ENCODE results near the gene CHRNA7.

CHRNA7 gene

GRCh38 chr15:32106401-32107381 lies 76.4 kb downstream of the CHRNA7 start:
- no peak overlapping the region for H3K4me3 ChIP-seq (ENCODE audit: low read depth, low read length)
- no peaks in the 10 kb centered on the region for H3K36me3 ChIP-seq (ENCODE audit: control insufficient read depth, insufficient read depth, low read length)
- no peaks in the 10 kb centered on the region for H3K9me3 ChIP-seq (ENCODE audit: control insufficient read depth, insufficient read depth, low read length)
- peaks cover 8% of the 10 kb centered on the region; the same call in 1 of the 2 replicates for H3K4me1 ChIP-seq (ENCODE audit: control insufficient read depth, insufficient read depth, low read length)
- no peak overlapping the region for H3K27ac ChIP-seq (ENCODE audit: low read depth, low read length)
- H3K27me3 ChIP-seq (ENCODE audit: control insufficient read depth, insufficient read depth, low read length): no peaks in the 10 kb centered on the region
- H3K9ac ChIP-seq (ENCODE audit: low read depth, low read length): no peak overlapping the region

- no peaks in the 10 kb centered on the region for H3K27me3 ChIP-seq (ENCODE audit: control insufficient read depth, insufficient read depth, low read length)
- H3K4me1 ChIP-seq (ENCODE audit: control insufficient read depth, insufficient read depth, low read length): peaks cover 8% of the 10 kb centered on the region; the same call in 1 of the 2 replicates
- H3K9ac ChIP-seq (ENCODE audit: low read depth, low read length): no peak overlapping the region
Observed at GRCh38 chr15:32107477-32108080, 77.3 kb downstream of the CHRNA7 start.

GRCh38 chr15:32108661-32109060 lies 78.3 kb downstream of the CHRNA7 start:
- Histone ChIP-seq H3K27ac (ENCODE audit: low read depth, low read length) (no peak overlapping the region), H3K9ac (ENCODE audit: low read depth, low read length) (no peak overlapping the region), H3K9me3 (ENCODE audit: control insufficient read depth, insufficient read depth, low read length) (no peaks in the 10 kb centered on the region), H3K36me3 (ENCODE audit: control insufficient read depth, insufficient read depth, low read length) (no peaks in the 10 kb centered on the region), H3K4me1 (ENCODE audit: control insufficient read depth, insufficient read depth, low read length) (peaks cover 8% of the 10 kb centered on the region; the same call in 1 of the 2 replicates), H3K4me3 (ENCODE audit: low read depth, low read length) (no peak overlapping the region), H3K27me3 (ENCODE audit: control insufficient read depth, insufficient read depth, low read length) (no peaks in the 10 kb centered on the region)

More at GRCh38 chr15:32107477-32108080, 77.3 kb downstream of the CHRNA7 start:
- Histone ChIP-seq H3K36me3 (ENCODE audit: control insufficient read depth, insufficient read depth, low read length) (no peaks in the 10 kb centered on the region), H3K9me3 (ENCODE audit: control insufficient read depth, insufficient read depth, low read length) (no peaks in the 10 kb centered on the region), H3K27ac (ENCODE audit: low read depth, low read length) (no peak overlapping the region), H3K4me3 (ENCODE audit: low read depth, low read length) (no peak overlapping the region)

DNA sequence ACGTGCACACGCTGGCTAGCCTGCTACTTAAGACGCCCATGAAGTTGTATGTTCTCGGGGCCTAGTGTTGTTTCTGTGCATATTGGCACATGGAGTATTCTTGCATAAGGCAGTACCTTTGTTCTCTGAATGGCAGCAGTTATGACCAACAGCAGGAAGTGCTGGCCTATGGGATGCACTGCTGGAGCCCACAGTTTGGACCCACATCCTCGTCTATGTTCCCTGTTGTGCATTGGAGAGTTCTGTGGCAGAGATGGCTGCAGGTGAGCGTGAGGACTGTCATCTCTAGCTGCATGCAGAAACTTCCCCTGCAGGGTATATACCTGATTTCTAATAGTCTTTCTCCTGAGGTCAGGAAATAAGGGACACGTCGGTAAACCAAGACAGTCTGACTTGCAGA lies 81.8 kb downstream of the CHRNA7 start:
- Histone ChIP-seq H3K27me3 (ENCODE audit: control insufficient read depth, insufficient read depth, low read length) (no peaks in the 10 kb centered on the region), H3K9ac (ENCODE audit: low read depth, low read length) (no peak overlapping the region), H3K9me3 (ENCODE audit: control insufficient read depth, insufficient read depth, low read length) (no peaks in the 10 kb centered on the region), H3K4me1 (ENCODE audit: control insufficient read depth, insufficient read depth, low read length) (peaks cover 13% of the 10 kb centered on the region; the same call in 1 of the 2 replicates), H3K4me3 (ENCODE audit: low read depth, low read length) (no peak overlapping the region), H3K27ac (ENCODE audit: low read depth, low read length) (no peak overlapping the region), H3K36me3 (ENCODE audit: control insufficient read depth, insufficient read depth, low read length) (no peaks in the 10 kb centered on the region)

DNA sequence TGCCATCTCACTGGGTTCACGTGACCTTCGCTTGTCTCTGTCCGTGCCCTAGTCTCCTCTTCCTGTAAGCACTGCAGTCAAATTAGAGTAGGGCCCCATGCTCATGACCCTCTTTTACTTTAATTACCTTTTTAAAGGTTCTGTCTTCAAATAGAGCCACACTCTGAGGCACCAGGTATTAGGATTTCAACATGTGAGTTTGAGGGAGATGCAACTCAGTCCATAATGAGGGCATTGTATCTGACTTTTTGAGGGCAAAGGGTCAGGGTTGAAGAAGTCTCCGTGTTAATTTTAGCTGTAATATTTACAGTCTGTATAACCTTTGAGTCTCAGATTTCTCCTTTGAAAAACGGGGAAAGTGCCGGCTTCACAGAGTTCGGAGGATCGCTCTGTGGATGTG lies 82.9 kb downstream of the CHRNA7 start:
- no peaks in the 10 kb centered on the region for H3K36me3 ChIP-seq (ENCODE audit: control insufficient read depth, insufficient read depth, low read length)
- H3K4me3 ChIP-seq (ENCODE audit: low read depth, low read length): no peak overlapping the region
- no peak overlapping the region for H3K27ac ChIP-seq (ENCODE audit: low read depth, low read length)
- H3K4me1 ChIP-seq (ENCODE audit: control insufficient read depth, insufficient read depth, low read length): 0 out of 2 replicates have a peak, but pooled peaks cover 4% of the 10 kb centered on the region
- H3K9ac ChIP-seq (ENCODE audit: low read depth, low read length): no peak overlapping the region
- H3K27me3 ChIP-seq (ENCODE audit: control insufficient read depth, insufficient read depth, low read length): no peaks in the 10 kb centered on the region
- no peaks in the 10 kb centered on the region for H3K9me3 ChIP-seq (ENCODE audit: control insufficient read depth, insufficient read depth, low read length)

DNA sequence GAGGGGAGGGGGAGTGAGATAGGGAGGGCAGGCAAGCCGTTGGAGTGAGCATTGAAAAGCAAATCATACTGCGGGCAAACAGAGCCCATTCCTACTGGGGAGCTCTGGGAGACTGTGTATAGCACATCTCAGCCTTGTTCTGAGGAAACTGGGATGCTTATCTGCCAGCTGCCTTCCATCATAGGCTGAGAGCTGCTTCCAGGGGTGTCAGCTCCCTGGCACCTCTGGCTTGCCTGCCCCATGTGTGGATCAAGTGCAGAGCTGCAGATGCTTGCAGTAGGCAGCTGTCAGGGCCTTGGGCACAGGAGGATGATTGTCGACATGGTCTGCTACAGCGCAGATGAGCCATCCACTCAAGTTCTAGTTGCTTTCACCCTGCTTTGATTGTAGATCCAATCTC lies 86.8 kb downstream of the CHRNA7 start:
- Histone ChIP-seq H3K9me3 (ENCODE audit: control insufficient read depth, insufficient read depth, low read length) (no peaks in the 10 kb centered on the region), H3K27ac (ENCODE audit: low read depth, low read length) (no peak overlapping the region)

GRCh38 chr15:32119286-32119685 lies 89.0 kb downstream of the CHRNA7 start:
- H3K36me3 ChIP-seq (ENCODE audit: control insufficient read depth, insufficient read depth, low read length): no peaks in the 10 kb centered on the region
- no peak overlapping the region for H3K9ac ChIP-seq (ENCODE audit: low read depth, low read length)
- no peak overlapping the region for H3K4me3 ChIP-seq (ENCODE audit: low read depth, low read length)
- no peaks in the 10 kb centered on the region for H3K9me3 ChIP-seq (ENCODE audit: control insufficient read depth, insufficient read depth, low read length)
- H3K27ac ChIP-seq (ENCODE audit: low read depth, low read length): no peak overlapping the region
- H3K27me3 ChIP-seq (ENCODE audit: control insufficient read depth, insufficient read depth, low read length): no peaks in the 10 kb centered on the region
- 0 out of 2 replicates have a peak, but pooled peaks cover 4% of the 10 kb centered on the region for H3K4me1 ChIP-seq (ENCODE audit: control insufficient read depth, insufficient read depth, low read length)

More for the DNA sequence above, 86.8 kb downstream of the CHRNA7 start:
- no peaks in the 10 kb centered on the region for H3K27me3 ChIP-seq (ENCODE audit: control insufficient read depth, insufficient read depth, low read length)
- H3K36me3 ChIP-seq (ENCODE audit: control insufficient read depth, insufficient read depth, low read length): no peaks in the 10 kb centered on the region
- 0 out of 2 replicates have a peak, but pooled peaks cover 4% of the 10 kb centered on the region for H3K4me1 ChIP-seq (ENCODE audit: control insufficient read depth, insufficient read depth, low read length)
- no peak overlapping the region for H3K9ac ChIP-seq (ENCODE audit: low read depth, low read length)
- H3K4me3 ChIP-seq (ENCODE audit: low read depth, low read length): no peak overlapping the region

GRCh38 chr15:32119694-32120330 lies 89.5 kb downstream of the CHRNA7 start:
- Histone ChIP-seq H3K36me3 (ENCODE audit: control insufficient read depth, insufficient read depth, low read length) (no peaks in the 10 kb centered on the region), H3K27ac (ENCODE audit: low read depth, low read length) (no peak overlapping the region), H3K9ac (ENCODE audit: low read depth, low read length) (no peak overlapping the region), H3K4me1 (ENCODE audit: control insufficient read depth, insufficient read depth, low read length) (0 out of 2 replicates have a peak, but pooled peaks cover 4% of the 10 kb centered on the region), H3K9me3 (ENCODE audit: control insufficient read depth, insufficient read depth, low read length) (no peaks in the 10 kb centered on the region), H3K27me3 (ENCODE audit: control insufficient read depth, insufficient read depth, low read length) (no peaks in the 10 kb centered on the region), H3K4me3 (ENCODE audit: low read depth, low read length) (no peak overlapping the region)

DNA sequence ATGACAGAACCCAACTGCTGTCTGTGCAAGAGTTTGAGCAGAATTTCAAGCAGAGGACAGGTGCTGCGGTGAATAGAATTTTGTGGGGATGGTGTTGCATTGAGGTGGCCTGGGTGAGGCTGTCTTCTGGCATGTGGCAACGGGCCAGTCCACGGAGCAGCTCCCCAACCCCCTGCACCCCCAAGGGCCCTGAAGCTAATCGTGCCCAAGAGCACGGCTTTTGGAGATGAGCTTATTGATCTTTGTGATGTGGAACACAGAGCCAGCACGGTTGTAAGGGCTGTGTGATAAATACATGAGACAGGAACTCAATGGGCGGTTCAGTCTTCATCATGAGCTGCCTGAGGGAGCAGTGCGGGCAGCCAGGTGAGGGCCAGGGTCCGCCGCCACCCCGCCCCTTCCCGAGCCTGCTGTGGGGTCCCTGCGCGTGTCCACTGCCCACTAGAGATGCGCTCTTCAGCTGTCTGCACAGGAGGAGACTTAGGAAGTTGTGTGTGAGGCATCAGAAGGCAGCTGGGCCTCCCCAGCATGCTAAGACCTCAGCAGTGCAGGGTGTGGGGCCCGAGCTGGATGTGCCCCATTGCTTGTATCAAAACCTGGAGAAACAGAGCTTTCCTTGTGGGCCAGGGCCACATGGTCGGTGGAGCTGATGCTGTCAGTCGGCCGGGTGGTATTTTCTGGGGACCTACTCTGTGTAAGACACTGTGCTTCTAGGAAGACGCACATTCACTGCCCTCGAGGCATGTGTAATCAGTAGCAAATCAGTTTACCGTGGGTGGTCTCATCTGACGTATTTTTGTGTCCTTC lies 90.5 kb downstream of the CHRNA7 start:
- Histone ChIP-seq H3K4me1 (ENCODE audit: control insufficient read depth, insufficient read depth, low read length) (peaks cover 9% of the 10 kb centered on the region), H3K9me3 (ENCODE audit: control insufficient read depth, insufficient read depth, low read length) (no peaks in the 10 kb centered on the region), H3K27ac (ENCODE audit: low read depth, low read length) (no peak overlapping the region), H3K9ac (ENCODE audit: low read depth, low read length) (no peak overlapping the region), H3K27me3 (ENCODE audit: control insufficient read depth, insufficient read depth, low read length) (no peaks in the 10 kb centered on the region), H3K4me3 (ENCODE audit: low read depth, low read length) (no peak overlapping the region), H3K36me3 (ENCODE audit: control insufficient read depth, insufficient read depth, low read length) (no peaks in the 10 kb centered on the region)

- H3K9ac ChIP-seq (ENCODE audit: low read depth, low read length): no peak overlapping the region
- H3K27ac ChIP-seq (ENCODE audit: low read depth, low read length): no peak overlapping the region
- peaks cover 9% of the 10 kb centered on the region for H3K4me1 ChIP-seq (ENCODE audit: control insufficient read depth, insufficient read depth, low read length)
- no peaks in the 10 kb centered on the region for H3K36me3 ChIP-seq (ENCODE audit: control insufficient read depth, insufficient read depth, low read length)
- H3K9me3 ChIP-seq (ENCODE audit: control insufficient read depth, insufficient read depth, low read length): no peaks in the 10 kb centered on the region
- no peak overlapping the region for H3K4me3 ChIP-seq (ENCODE audit: low read depth, low read length)
- H3K27me3 ChIP-seq (ENCODE audit: control insufficient read depth, insufficient read depth, low read length): no peaks in the 10 kb centered on the region
Observed at GRCh38 chr15:32121384-32121695, 91.0 kb downstream of the CHRNA7 start.
